GM12865 (cell line): ENCODE results near the gene MRPL18.
"Not testable (repeated sequence)": the region's sequence is repeated elsewhere in the genome, so short reads cannot be mapped to it uniquely, and the experiment has no call there.

Source experiments
- DNase-seq: peaks from one replicate; pipeline ENCODE4 v3.0.0; 2010; ENCODE audit warnings: low read depth
- H3K4me3 ChIP-seq: 2 replicates; pipeline ENCODE4 v1.5.1; 2011; ENCODE audit warnings: mild to moderate bottlenecking, low read depth, low read length, control low read depth
- CTCF ChIP-seq: IDR thresholded peaks from 2 replicates; pipeline ENCODE4 v1.5.1; 2011; ENCODE audit warnings: low read length, control low read depth, low read depth, inconsistent platforms; ENCODE audit not compliant: insufficient read depth; ENCODE audit errors: missing control alignments

The MRPL18 gene

GRCh38 chr6:159817951-159818739 lies 27.9 kb downstream of the MRPL18 start:
- H3K4me3 ChIP-seq, result no peak overlapping the region
- TF ChIP-seq CTCF, result no peak
- no peak for DNase-seq

- no peak for TF ChIP-seq CTCF
- no peak overlapping the region for H3K4me3 ChIP-seq
- DNase-seq, result no peak
Observed at GRCh38 chr6:159819098-159819497, 28.8 kb downstream of the MRPL18 start.

- DNase-seq, result no peak
- no peak for TF ChIP-seq CTCF
- H3K4me3 ChIP-seq, result no peak overlapping the region
Observed at GRCh38 chr6:159819932-159820640, 29.8 kb downstream of the MRPL18 start.

- no peak for TF ChIP-seq CTCF
- no peak for DNase-seq
- no peak overlapping the region for H3K4me3 ChIP-seq
Observed at GRCh38 chr6:159821122-159821521, 30.9 kb downstream of the MRPL18 start.

GRCh38 chr6:159821726-159822125 lies 31.5 kb downstream of the MRPL18 start:
- TF ChIP-seq CTCF, result no peak
- DNase-seq, result no peak
- no peak overlapping the region for H3K4me3 ChIP-seq

GRCh38 chr6:159823953-159824352 lies 33.7 kb downstream of the MRPL18 start:
- no peak for TF ChIP-seq CTCF
- H3K4me3 ChIP-seq, result no peak overlapping the region
- DNase-seq, result no peak

GRCh38 chr6:159824690-159825089 lies 34.4 kb downstream of the MRPL18 start:
- not testable (repeated sequence) for H3K4me3 ChIP-seq, DNase-seq
